Activated CD4-positive, alpha-beta T cell treated with anti-CD3 and anti-CD28 coated beads for 4 hours (primary cell): ENCODE data around the gene SLC25A23.

Experiments used
- DNase-seq, 2 donors: peaks; one replicate each; pipeline ENCODE4 v3.0.0-alpha.2; 2020

Gene SLC25A23

GRCh38 chr19:6481541-6482342 is 22.1 kb upstream of the SLC25A23 start, which contains the start of gene DENND1C:
TSS of gene DENND1C (minus strand) at chr19:6481787. CDS start at chr19:6481695, 92 bp downstream.
- DNase-seq: peak; percentile 57 to 68

- peak in 1 of 2 donors; percentile 39 for DNase-seq
Observed at GRCh38 chr19:6480848-6481415, 21.3 kb upstream of the SLC25A23 start.

GRCh38 chr19:6479836-6480398 is 20.3 kb upstream of the SLC25A23 start:
- no peak for DNase-seq

GRCh38 chr19:6478815-6479214 is 19.2 kb upstream of the SLC25A23 start:
- no peak for DNase-seq

GRCh38 chr19:6476896-6477431 is 17.4 kb upstream of the SLC25A23 start:
- no peak for DNase-seq

GRCh38 chr19:6476155-6476895 is 16.7 kb upstream of the SLC25A23 start:
- peak; percentile 48 to 51 for DNase-seq

- no peak for DNase-seq
Observed at GRCh38 chr19:6475321-6476108, 15.9 kb upstream of the SLC25A23 start.

GRCh38 chr19:6473647-6474046 is 14.1 kb upstream of the SLC25A23 start:
- no peak for DNase-seq

GRCh38 chr19:6472713-6473112 is 13.1 kb upstream of the SLC25A23 start:
- no peak for DNase-seq

GRCh38 chr19:6471076-6471475 is 11.5 kb upstream of the SLC25A23 start:
- DNase-seq: no peak

GRCh38 chr19:6470173-6470572 is 10.6 kb upstream of the SLC25A23 start:
- no peak for DNase-seq

- DNase-seq: no peak
Observed at GRCh38 chr19:6467384-6467783, 7.8 kb upstream of the SLC25A23 start.

GRCh38 chr19:6466526-6467248 is 7.1 kb upstream of the SLC25A23 start:
- no peak for DNase-seq

- DNase-seq: no peak
Observed at GRCh38 chr19:6465663-6466062, 6.1 kb upstream of the SLC25A23 start.

- DNase-seq: no peak
Observed at GRCh38 chr19:6465006-6465405, 5.4 kb upstream of the SLC25A23 start.

- DNase-seq: peak; percentile 51 to 58
Observed at GRCh38 chr19:6464070-6464873, 4.7 kb upstream of the SLC25A23 start, which contains the start of gene CRB3. TSS of gene CRB3 (plus strand) at chr19:6464271. CDS start at chr19:6464702, 431 bp downstream.

GRCh38 chr19:6460099-6460884 is 700 bp upstream of the SLC25A23 start:
- DNase-seq: peak; percentile 97 to 98

GRCh38 chr19:6458695-6459261 is 814 bp downstream of the SLC25A23 start:
- DNase-seq: no peak
